ENCODE data around the gene GATD1. TPM values are rescaled to one million over a fixed set of nuclear protein-coding genes. Genes with fewer than 3 reads are reported as not detected.
A peak's percentile ranks its signal among the peaks of the same experiment; 100 is the strongest.

Gene GATD1
- total RNA-seq, 4 donors from 2014 or later = 47.6 to 81.7 (median 52.9) TPM

DNA sequence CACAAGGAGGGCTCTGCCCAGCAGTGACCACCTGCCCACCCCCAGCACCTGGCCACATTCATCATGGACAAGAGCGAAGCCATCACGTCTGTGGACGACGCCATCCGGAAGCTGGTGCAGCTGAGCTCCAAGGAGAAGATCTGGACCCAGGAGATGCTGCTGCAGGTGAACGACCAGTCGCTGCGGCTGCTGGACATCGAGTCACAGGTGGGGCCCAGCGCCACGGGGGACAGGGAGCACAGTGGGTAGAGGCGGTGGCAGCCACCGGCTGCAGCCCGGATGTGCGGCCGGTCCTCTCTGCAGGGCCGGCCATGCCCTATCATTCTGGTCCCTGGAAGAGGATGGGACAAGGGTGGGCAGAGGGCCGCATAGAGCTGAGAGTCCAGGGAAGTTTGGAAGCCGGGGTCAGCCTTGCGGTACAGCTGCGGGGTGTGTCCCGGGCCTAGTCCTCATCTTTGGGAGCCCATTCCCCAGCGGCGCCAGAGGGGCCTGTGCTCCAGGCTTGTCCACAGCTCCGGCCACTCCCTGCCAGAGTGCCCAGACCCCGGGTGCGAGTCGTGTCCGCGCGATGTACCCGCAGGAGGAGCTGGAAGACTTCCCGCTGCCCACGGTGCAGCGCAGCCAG is 57.2 kb downstream of the GATD1 start:
- Histone ChIP-seq H3K4me3 (peak overlapping the region in 3 of 4 donors; percentile 32 to 34 (median 33)), H3K27me3 (peaks cover 0 to 5% of the 10 kb centered on the region in 2 donors), H3K9me3 (no peaks in the 10 kb centered on the region), H3K36me3 (peaks cover 0 to 31% (median 0%) of the 10 kb centered on the region in 3 donors), H3K4me1 (peaks cover 0 to 55% (median 20%) of the 10 kb centered on the region in 4 donors), H3K27ac (no peak overlapping the region)
- no peak for TF ChIP-seq POLR2A (IDR thresholded peaks at IDR 0.05)
- TF ChIP-seq CTCF (IDR thresholded peaks at IDR 0.05) = no peak
- DNase-seq = no peak

DNA sequence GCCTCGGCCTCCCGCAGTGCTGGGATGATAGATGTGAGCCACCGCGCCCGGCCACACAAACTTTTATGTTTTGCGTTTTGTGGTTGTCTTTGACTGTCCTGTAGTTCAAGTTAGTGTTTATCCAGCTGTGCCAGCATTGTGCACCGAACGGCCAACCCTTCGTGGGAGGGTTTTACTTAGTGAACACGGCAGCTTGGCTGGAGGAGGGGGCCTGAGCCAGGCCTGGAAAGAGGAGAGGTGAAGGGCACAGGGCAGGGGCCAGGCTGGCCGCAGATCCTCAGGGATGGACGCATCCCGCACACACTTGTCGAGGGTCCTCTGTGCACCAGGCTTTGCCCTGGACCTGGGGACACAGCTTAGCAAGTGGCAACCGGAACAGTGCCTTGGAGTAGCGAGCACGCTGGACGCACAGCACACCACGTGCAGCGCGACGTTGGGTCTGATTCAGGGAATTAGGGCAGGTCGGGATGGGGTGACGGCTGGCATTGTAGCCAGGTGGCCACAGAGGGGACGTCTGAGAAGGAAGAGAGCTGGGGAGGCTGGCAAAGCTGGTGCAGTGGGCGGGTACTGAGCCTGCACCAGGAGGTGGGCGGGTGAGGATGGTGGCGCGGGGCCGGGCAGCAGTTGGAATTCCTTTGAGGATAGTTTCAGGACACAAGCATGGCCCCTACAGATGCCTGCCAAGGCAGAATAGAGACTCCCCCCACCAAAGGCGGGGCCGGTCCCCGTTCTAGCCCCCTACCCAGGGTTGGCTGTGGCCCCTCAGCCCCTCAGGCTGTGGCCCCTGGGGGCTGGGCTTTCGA is 57.9 kb downstream of the GATD1 start:
- Histone ChIP-seq H3K27me3 (peaks cover 0 to 5% of the 10 kb centered on the region in 2 donors), H3K4me3 (no peak overlapping the region), H3K4me1 (peaks cover 0 to 48% (median 20%) of the 10 kb centered on the region in 4 donors), H3K27ac (no peak overlapping the region), H3K9me3 (no peaks in the 10 kb centered on the region), H3K36me3 (peaks cover 0 to 24% (median 0%) of the 10 kb centered on the region in 3 donors)
- TF ChIP-seq CTCF (IDR thresholded peaks at IDR 0.05) = no peak
- no peak for TF ChIP-seq POLR2A (IDR thresholded peaks at IDR 0.05)
- DNase-seq = no peak

Small RNAs within 50 kb of the gene (small RNA-seq; reads per million reads assigned to genes)
- gene SNORA52 = 0 reads per million in 2 donors

Other genes starting within 250 kb of the GATD1 start
- 10 to 100 TPM; 27.4 to 55.3 (median 35.1) TPM for gene HRAS, start 241.9 kb downstream of the GATD1 start, total RNA-seq
- 1 to 10 TPM in 2 of 4 donors, under 1 TPM in 2; 0.67 to 4.1 (median 2.4) TPM for gene LRRC56, start 240.0 kb downstream of the GATD1 start, total RNA-seq
- gene LMNTD2, start 216.7 kb downstream of the GATD1 start, total RNA-seq = 10 to 100 TPM in 3 of 4 donors, 1 to 10 TPM in 1; 6.6 to 32.9 (median 14.1) TPM
- 100 to 1,000 TPM in 3 of 4 donors, 10 to 100 TPM in 1; 80.9 to 340 (median 172) TPM for gene RASSF7, start 216.5 kb downstream of the GATD1 start, total RNA-seq
- gene PHRF1, start 201.0 kb downstream of the GATD1 start, total RNA-seq = 10 to 100 TPM; 48.4 to 88.0 (median 57.8) TPM
- gene IRF7, start 161.5 kb downstream of the GATD1 start, total RNA-seq = 10 to 100 TPM; 28.1 to 80.9 (median 58.4) TPM
- gene CDHR5, start 152.5 kb downstream of the GATD1 start, total RNA-seq = 1,000 to 10,000 TPM in 3 of 4 donors, 10 to 100 TPM in 1; 77.6 to 1,696 (median 1,274) TPM
- 10 to 100 TPM in 1 of 4 donors, not detected in 3; 12.6 TPM for gene SCT, start 150.3 kb downstream of the GATD1 start, total RNA-seq
- gene DRD4, start 140.2 kb downstream of the GATD1 start, total RNA-seq = 1 to 10 TPM in 2 of 4 donors, not detected in 2; 1.6 to 3.0 TPM
- gene DEAF1, start 82.3 kb downstream of the GATD1 start, total RNA-seq = 10 to 100 TPM; 14.9 to 56.2 (median 47.0) TPM
- 10 to 100 TPM; 10.7 to 58.9 (median 44.5) TPM for gene TMEM80, start 81.7 kb downstream of the GATD1 start, total RNA-seq
- 100 to 1,000 TPM; 258 to 710 (median 672) TPM for gene EPS8L2, start 71.3 kb downstream of the GATD1 start, total RNA-seq
- 100 to 1,000 TPM; 140 to 175 (median 149) TPM for gene TALDO1, start 30.0 kb downstream of the GATD1 start, total RNA-seq
- gene CEND1, start 12.6 kb upstream of the GATD1 start, total RNA-seq = not detected
- 10 to 100 TPM; 14.2 to 22.0 (median 16.6) TPM for gene SLC25A22, start 20.8 kb upstream of the GATD1 start, total RNA-seq
- gene PIDD1, start 27.7 kb upstream of the GATD1 start, total RNA-seq = 10 to 100 TPM; 29.1 to 83.3 (median 70.2) TPM
- 1,000 to 10,000 TPM in 1 of 4 donors, 100 to 1,000 TPM in 3; 261 to 1,717 (median 510) TPM for gene RPLP2, start 32.5 kb upstream of the GATD1 start, total RNA-seq
- 100 to 1,000 TPM in 3 of 4 donors, 10 to 100 TPM in 1; 71.8 to 254 (median 163) TPM for gene PNPLA2, start 41.4 kb upstream of the GATD1 start, total RNA-seq
- gene CRACR2B, start 50.4 kb upstream of the GATD1 start, total RNA-seq = 100 to 1,000 TPM in 3 of 4 donors, 10 to 100 TPM in 1; 44.0 to 175 (median 110) TPM
- 100 to 1,000 TPM; 102 to 277 (median 237) TPM for gene CD151, start 55.5 kb upstream of the GATD1 start, total RNA-seq
- 10 to 100 TPM; 37.8 to 67.1 (median 44.8) TPM for gene POLR2L, start 65.0 kb upstream of the GATD1 start, total RNA-seq
- 10 to 100 TPM; 20.0 to 52.1 (median 38.4) TPM for gene TSPAN4, start 65.4 kb upstream of the GATD1 start, total RNA-seq
- gene CHID1, start 133.3 kb upstream of the GATD1 start, total RNA-seq = 10 to 100 TPM; 50.6 to 72.6 (median 57.2) TPM
- gene AP2A2, start 148.4 kb upstream of the GATD1 start, total RNA-seq = 100 to 1,000 TPM; 103 to 383 (median 136) TPM

Measured in Peyer's patch (tissue), 4 donors.